Raji (cell line): Measurements from ENCODE around the gene WDSUB1.

Experiments
- POLR2A ChIP-seq: IDR thresholded peaks from 2 replicates; pipeline ENCODE4 v1.6.1; 2011; ENCODE audit warnings: low read depth, low read length, control low read depth; ENCODE audit not compliant: insufficient read depth

WDSUB1 gene

GRCh38 chr2:159200498-159200897 is 86.0 kb downstream of the WDSUB1 start:
- TF ChIP-seq POLR2A = no peak

GRCh38 chr2:159199761-159200465 is 86.6 kb downstream of the WDSUB1 start:
- no peak for TF ChIP-seq POLR2A

DNA sequence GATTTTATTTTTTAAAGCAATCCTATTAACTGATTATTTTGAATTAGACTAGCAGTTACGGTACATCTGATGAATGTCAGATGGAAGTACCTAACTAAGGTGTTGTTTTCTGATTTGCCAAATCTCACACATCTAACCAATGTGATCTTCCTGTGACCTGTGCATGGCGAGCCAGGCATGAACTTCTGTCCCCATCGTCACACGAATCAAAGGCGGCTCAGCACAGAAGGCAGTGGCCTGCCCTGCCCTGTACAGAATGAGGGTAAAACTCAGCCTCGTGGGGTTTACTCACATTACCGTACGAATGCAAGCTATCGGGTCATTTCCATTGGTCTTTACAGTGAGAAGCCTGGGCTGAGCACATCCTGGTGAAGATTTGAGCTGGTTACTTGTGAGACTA is 87.3 kb downstream of the WDSUB1 start:
- TF ChIP-seq POLR2A = no peak

DNA sequence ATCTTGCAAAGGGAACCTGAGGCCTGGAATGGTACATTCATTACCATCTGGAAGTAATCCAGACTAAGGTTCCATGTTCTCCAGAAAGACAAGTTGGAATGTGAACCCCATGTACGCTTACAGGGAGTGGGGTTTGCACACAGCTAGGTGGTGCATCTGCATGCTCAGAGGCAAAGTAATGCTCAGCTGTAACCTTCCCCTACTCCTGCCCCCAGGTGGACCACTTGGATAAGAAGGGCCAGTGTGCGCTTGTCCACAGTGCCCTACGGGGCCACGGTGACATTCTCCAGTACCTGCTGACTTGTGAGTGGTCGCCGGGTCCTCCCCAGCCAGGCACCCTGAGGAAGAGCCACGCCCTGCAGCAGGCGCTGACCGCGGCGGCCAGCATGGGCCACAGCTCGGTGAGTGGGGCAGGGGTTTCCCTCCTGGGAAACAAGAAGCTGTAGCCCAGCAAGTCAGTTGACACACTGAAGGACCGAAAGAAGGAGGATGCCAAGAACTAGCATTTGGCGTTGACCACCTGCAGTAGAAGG is 90.0 kb downstream of the WDSUB1 start:
- TF ChIP-seq POLR2A = no peak

DNA sequence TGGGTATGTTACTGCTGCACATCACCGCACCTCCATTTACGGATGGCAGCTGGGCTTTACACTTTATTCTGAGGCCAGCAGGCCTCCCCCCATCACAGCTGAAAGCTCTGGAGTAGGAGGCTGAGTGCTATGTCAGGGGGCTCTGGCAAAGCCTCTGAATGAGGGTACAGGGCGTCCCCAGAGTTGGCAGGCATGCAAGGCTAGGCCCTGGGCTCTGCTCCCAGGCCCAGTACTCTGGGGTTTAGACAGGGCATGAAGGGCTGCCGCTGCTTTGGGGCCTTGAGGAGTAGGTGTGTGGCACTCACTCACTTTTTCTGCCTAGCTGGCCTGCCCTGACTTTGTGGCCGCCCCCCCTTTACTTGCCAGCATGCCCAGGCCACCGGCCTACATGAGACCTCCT is 90.8 kb downstream of the WDSUB1 start:
- no peak for TF ChIP-seq POLR2A

DNA sequence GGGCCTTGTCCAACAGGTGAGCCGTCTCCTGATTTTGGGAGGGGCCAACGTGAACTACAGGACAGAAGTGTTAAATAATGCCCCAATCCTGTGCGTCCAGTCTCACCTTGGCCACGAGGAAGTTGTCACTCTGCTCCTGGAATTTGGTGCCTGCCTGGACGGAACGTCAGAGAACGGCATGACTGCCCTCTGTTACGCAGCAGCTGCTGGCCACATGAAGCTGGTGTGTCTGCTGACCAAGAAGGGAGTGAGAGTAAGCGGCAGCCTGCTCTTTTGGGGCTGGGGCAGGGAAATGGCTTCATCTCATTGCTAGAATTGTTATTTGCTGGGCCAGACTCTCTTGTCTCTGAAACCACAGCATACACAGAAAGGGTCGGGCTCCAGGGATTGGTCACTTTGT is 92.3 kb downstream of the WDSUB1 start:
- no peak for TF ChIP-seq POLR2A

GRCh38 chr2:159193791-159194190 is 92.7 kb downstream of the WDSUB1 start:
- no peak for TF ChIP-seq POLR2A

DNA sequence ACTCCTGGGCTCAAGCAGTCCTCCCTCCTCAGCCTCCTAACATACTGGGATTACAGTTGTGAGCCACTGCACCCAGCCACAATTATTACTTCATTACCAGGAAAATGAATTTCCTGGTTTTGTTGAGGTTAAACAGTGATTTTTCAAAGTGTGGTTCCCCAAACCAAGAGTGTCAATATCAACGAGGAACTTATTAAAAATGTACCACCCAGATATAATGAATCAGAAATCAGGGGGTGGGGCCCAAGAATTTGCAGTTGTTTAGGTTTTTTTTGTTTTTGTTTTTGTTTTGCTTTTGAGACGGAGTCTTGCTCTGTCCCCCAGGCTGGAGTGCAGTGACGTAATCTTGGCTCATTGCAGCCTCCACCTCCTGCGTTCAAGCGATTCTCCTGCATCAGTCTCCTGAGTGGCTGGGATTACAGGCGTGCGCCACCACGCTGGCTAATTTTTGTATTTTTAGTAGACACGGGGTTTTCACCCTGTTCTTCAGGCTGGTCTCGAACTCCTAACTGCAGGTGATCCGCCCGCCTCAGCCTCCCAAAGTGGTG is 94.1 kb downstream of the WDSUB1 start:
- TF ChIP-seq POLR2A = no peak

DNA sequence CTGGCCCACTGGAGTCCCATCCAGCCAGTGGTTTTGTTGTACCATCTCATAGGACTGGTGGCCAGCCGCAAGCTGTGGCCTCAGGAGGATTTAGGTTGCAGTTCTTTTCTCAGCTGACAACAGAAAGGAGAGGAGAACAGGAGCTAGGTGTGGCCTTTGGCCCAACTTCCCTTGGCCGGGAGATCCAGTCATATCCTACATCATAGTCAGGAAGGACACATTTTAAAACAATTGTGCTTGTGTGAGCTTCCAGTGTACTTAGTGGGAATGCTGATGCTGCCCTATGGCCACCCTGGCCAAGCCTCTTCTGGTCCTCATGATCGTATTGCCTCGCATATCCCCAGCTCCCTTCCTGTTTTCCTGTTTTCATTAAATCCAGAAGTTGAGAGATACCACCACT is 98.1 kb downstream of the WDSUB1 start:
- TF ChIP-seq POLR2A = no peak

- TF ChIP-seq POLR2A = no peak
These were observed 99.4 kb downstream of the WDSUB1 start for GRCh38 chr2:159187106-159187505.

DNA sequence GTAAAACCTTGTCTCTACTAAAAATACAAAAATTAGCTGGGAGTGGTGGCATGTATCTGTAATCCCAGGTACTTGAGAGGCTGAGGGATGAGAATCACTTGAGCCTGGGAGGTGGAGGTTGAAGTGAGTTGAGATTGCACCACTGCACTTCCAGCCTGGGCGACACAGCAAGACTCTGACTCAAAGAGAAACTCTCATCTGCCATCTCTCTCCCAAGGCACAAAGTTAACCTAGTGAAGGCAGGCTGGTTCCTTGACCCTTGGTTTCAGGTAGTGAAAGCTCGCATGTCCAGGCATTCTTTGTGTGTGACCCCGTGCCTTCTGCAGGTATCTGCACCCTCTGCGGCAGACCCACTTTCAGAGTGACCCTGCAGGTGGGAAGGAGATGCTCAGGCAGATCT is 100.0 kb downstream of the WDSUB1 start:
- no peak for TF ChIP-seq POLR2A
